Activated B cell treated with CpG ODN at 0.5 μM for 24 hours (primary cell): Measurements from ENCODE around the gene ARHGAP42. TPM values are rescaled to one million over a fixed set of nuclear protein-coding genes. Genes with fewer than 3 reads are reported as not detected.
A peak's percentile ranks its signal among the peaks of the same experiment; 100 is the strongest.

ENCODE experiments used
- ATAC-seq: fragments of 200-7000 bp; cut with Tn5 transposase; one replicate; pipeline ENCODE4 v1.10.0; 2021; ENCODE audit warnings: low read depth, mild to moderate bottlenecking, moderate library complexity
- CTCF ChIA-PET: fragments of 350-600 bp; sonication (Branson Sonifier 250); formaldehyde crosslinking; loops from one replicate; lab custom pipeline; 2021; ENCODE audit warnings: antibody characterized with exemption; lab: Charles Lee
- POLR2A ChIA-PET: fragments of 350-600 bp; sonication (Branson Sonifier 250); formaldehyde crosslinking; loops from one replicate; lab custom pipeline; 2021; ENCODE audit warnings: antibody characterized with exemption; lab: Charles Lee
- DNase-seq: peaks from one replicate; pipeline ENCODE4 v3.0.0; 2022
- H3K27ac Mint-ChIP-seq: one replicate; pipeline ENCODE4 v1.8.0; 2020; ENCODE audit warnings: mixed read lengths
- H3K27me3 Mint-ChIP-seq: one replicate; pipeline ENCODE4 v1.8.0; 2021; ENCODE audit warnings: mixed read lengths
- H3K36me3 Mint-ChIP-seq: one replicate; pipeline ENCODE4 v1.8.0; 2021; ENCODE audit warnings: low read depth, mixed read lengths
- H3K4me1 Mint-ChIP-seq: one replicate; pipeline ENCODE4 v1.8.0; 2021; ENCODE audit warnings: mixed read lengths
- H3K4me3 Mint-ChIP-seq: one replicate; pipeline ENCODE4 v1.8.0; 2020; ENCODE audit warnings: mild to moderate bottlenecking, mixed read lengths
- H3K9me3 Mint-ChIP-seq: one replicate; pipeline ENCODE4 v1.8.0; 2020; ENCODE audit warnings: mixed read lengths
- CTCF ChIP-seq: fragments of 200-600 bp; IDR thresholded peaks from one replicate; pipeline ENCODE4 v1.8.0; 2022; ENCODE audit warnings: antibody characterized with exemption, mild to moderate bottlenecking
- intact Hi-C: fragments of 100-400 bp; cut with micrococcal nuclease; formaldehyde crosslinking; loops from one replicate; pipeline ENCODE4 v1.15.1; 2024
- total RNA-seq: library from RNA; stranded (reverse); gene quantifications from 2 replicates; pipeline ENCODE4 v1.2.3, GENCODE V29; 2022

ARHGAP42 gene
- total RNA-seq, 1 donor from 2014 or later = 4.9 TPM

GRCh38 chr11:100851147-100851546 lies 164.1 kb downstream of the ARHGAP42 start:
- H3K36me3 Mint-ChIP-seq = no peaks in the 10 kb centered on the region
- POLR2A ChIA-PET = no interaction called here
- H3K27me3 Mint-ChIP-seq = no peaks in the 10 kb centered on the region
- intact Hi-C loops = no loop called here
- CTCF ChIA-PET = interaction anchor here (5.4 kb wide), 1 partner anchor 273 kb away, joined by 80 read pairs; no protein-coding TSS in a partner anchor
- H3K4me1 Mint-ChIP-seq = no peaks in the 10 kb centered on the region
- no peaks in the 10 kb centered on the region for H3K9me3 Mint-ChIP-seq
- no peak for DNase-seq
- no peak overlapping the region for H3K27ac Mint-ChIP-seq
- ATAC-seq = no peak
- TF ChIP-seq CTCF = no peak
- no peak overlapping the region for H3K4me3 Mint-ChIP-seq

- no peak overlapping the region for H3K4me3 Mint-ChIP-seq
- ATAC-seq (no peak), DNase-seq (no peak)
- intact Hi-C loops = no loop called here
- H3K36me3 Mint-ChIP-seq = no peaks in the 10 kb centered on the region
- no peak overlapping the region for H3K27ac Mint-ChIP-seq
- H3K9me3 Mint-ChIP-seq = no peaks in the 10 kb centered on the region
- TF ChIP-seq CTCF = no peak
- ChIA-PET POLR2A (no interaction called here), CTCF (interaction anchor here (5.4 kb wide), 1 partner anchor 273 kb away, joined by 80 read pairs; no protein-coding TSS in a partner anchor)
- H3K4me1 Mint-ChIP-seq = no peaks in the 10 kb centered on the region
- no peaks in the 10 kb centered on the region for H3K27me3 Mint-ChIP-seq
These were observed 164.6 kb downstream of the ARHGAP42 start for GRCh38 chr11:100851584-100852152.

GRCh38 chr11:100855466-100856067 lies 168.5 kb downstream of the ARHGAP42 start:
- Mint-ChIP-seq H3K4me3 (no peak overlapping the region), H3K27ac (no peak overlapping the region), H3K36me3 (no peaks in the 10 kb centered on the region), H3K27me3 (no peaks in the 10 kb centered on the region), H3K9me3 (no peaks in the 10 kb centered on the region), H3K4me1 (no peaks in the 10 kb centered on the region)
- peak; percentile 66 for TF ChIP-seq CTCF
- ChIA-PET CTCF (interaction anchor here (0.9 to 5.4 kb wide), 3 partner anchors 173 to 277 kb away, joined by 3 to 80 read pairs (median 7); no protein-coding TSS in a partner anchor), POLR2A (interaction anchor here (1.5 kb wide), 1 partner anchor 173 kb away, joined by 3 read pairs; no protein-coding TSS in a partner anchor)
- ATAC-seq (no peak), DNase-seq (no peak)
- intact Hi-C loops = loop anchor here (1.0 to 2.0 kb wide), 5 partner anchors 17 to 279 kb away; partner anchors contain the start of gene ARHGAP42

GRCh38 chr11:100857236-100858005 lies 170.3 kb downstream of the ARHGAP42 start:
- no peak for DNase-seq
- intact Hi-C loops = loop anchor here (2.0 kb wide), 1 partner anchor 15 kb away; no protein-coding TSS in a partner anchor
- no peak for TF ChIP-seq CTCF
- CTCF ChIA-PET = interaction anchor here (0.7 to 1.4 kb wide), 2 partner anchors 175 to 281 kb away, joined by 3 to 9 read pairs; no protein-coding TSS in a partner anchor
- Mint-ChIP-seq H3K36me3 (no peaks in the 10 kb centered on the region), H3K27me3 (no peaks in the 10 kb centered on the region), H3K4me3 (no peak overlapping the region), H3K9me3 (no peaks in the 10 kb centered on the region), H3K4me1 (no peaks in the 10 kb centered on the region), H3K27ac (no peak overlapping the region)
- POLR2A ChIA-PET = no interaction called here
- ATAC-seq = no peak
